B cell (primary cell): ENCODE measurements around the gene CYP2D6. TPM values are rescaled to one million over a fixed set of nuclear protein-coding genes. Genes with fewer than 3 reads are reported as not detected.

ENCODE experiments used
- ATAC-seq: fragments of 200-7000 bp; cut with Tn5 transposase; one replicate; pipeline ENCODE4 v1.10.0; 2021; ENCODE audit warnings: low read depth, mild to moderate bottlenecking, moderate number of reproducible peaks, moderate library complexity
- CTCF ChIA-PET: fragments of 350-600 bp; sonication (Branson Sonifier 250); formaldehyde crosslinking; loops from one replicate; lab custom pipeline; 2021; ENCODE audit warnings: antibody characterized with exemption, inconsistent platforms; lab: Charles Lee
- POLR2A ChIA-PET: fragments of 350-600 bp; sonication (Branson Sonifier 250); formaldehyde crosslinking; loops from one replicate; lab custom pipeline; 2021; ENCODE audit warnings: antibody characterized with exemption; lab: Charles Lee
- DNase-seq: peaks from one replicate; pipeline ENCODE4 v3.0.0; 2013
- H2AFZ ChIP-seq: 2 replicates; pipeline ENCODE4 v1.6.1; 2012; ENCODE audit warnings: mild to moderate bottlenecking, low read depth, low read length; ENCODE audit not compliant: insufficient read depth, poor library complexity, severe bottlenecking
- H3K27ac ChIP-seq, 2 donors: 1 replicate in 1 of 2; 2 replicates in 1 of 2; pipeline ENCODE4 v1.5.1; 2012 to 2013; ENCODE audit warnings: low read length in 2 of 2, mild to moderate bottlenecking in 2 of 2, moderate library complexity in 1 of 2
- H3K27me3 ChIP-seq, 4 experiments: fragments of 200-600 bp in 1 of 4; sonication (generic) in 1 of 4; replicated peaks in 1 of 4; 1 replicate in 2 of 4; 2 replicates in 2 of 4; pipeline versions ENCODE4 v1.6.1 to v1.7.0; 2013 to 2016; ENCODE audit warnings: low read length in 3 of 4, mild to moderate bottlenecking in 2 of 4, mixed read lengths in 1 of 4, moderate library complexity in 1 of 4; ENCODE audit not compliant: insufficient read depth in 4 of 4, control insufficient read depth in 3 of 4; ENCODE audit errors: control extremely low read depth in 1 of 4
- H3K36me3 ChIP-seq, 2 experiments: replicated peaks in 1 of 2; 1 replicate in 1 of 2; 2 replicates in 1 of 2; pipeline versions ENCODE4 v1.6.1 to v1.7.1; 2013; ENCODE audit warnings: low read length in 1 of 2; ENCODE audit not compliant: insufficient read depth in 2 of 2, control insufficient read depth in 1 of 2; ENCODE audit errors: control extremely low read depth in 1 of 2, extremely low read depth in 1 of 2
- H3K4me1 ChIP-seq, 2 donors: fragments of 200-600 bp in 1 of 2; sonication (generic) in 1 of 2; 1 replicate in 1 of 2; 2 replicates in 1 of 2; pipeline versions ENCODE4 v1.5.1 to v1.6.1; 2013 to 2017; ENCODE audit warnings: low read length in 2 of 2; ENCODE audit not compliant: control insufficient read depth in 2 of 2, insufficient read depth in 2 of 2
- H3K4me2 ChIP-seq: replicated peaks from 2 replicates; pipeline ENCODE3; 2012; ENCODE audit warnings: mild to moderate bottlenecking, low read depth, low read length; ENCODE audit not compliant: poor library complexity, severe bottlenecking
- H3K4me3 ChIP-seq, 5 experiments: fragments of 200-600 bp in 1 of 5; sonication (generic) in 1 of 5; 1 replicate in 3 of 5; 2 replicates in 2 of 5; pipeline versions ENCODE4 v1.5.1 to v1.7.0; 2011 to 2016; ENCODE audit warnings: low read length in 4 of 5, mild to moderate bottlenecking in 4 of 5, low read depth in 2 of 5, control low read depth in 1 of 5, moderate library complexity in 1 of 5; ENCODE audit not compliant: insufficient read depth in 1 of 5; ENCODE audit errors: control extremely low read depth in 1 of 5, extremely low read depth in 1 of 5
- H3K79me2 ChIP-seq: fragments of 200-600 bp; sonication (generic); one replicate; pipeline ENCODE4 v1.6.0; 2016; ENCODE audit warnings: low read length; ENCODE audit not compliant: control insufficient read depth, insufficient read depth
- H3K9ac ChIP-seq: fragments of 200-600 bp; sonication (generic); 2 replicates; pipeline ENCODE4 v1.6.1; 2017; ENCODE audit warnings: mild to moderate bottlenecking, low read length, moderate library complexity
- H3K9me3 ChIP-seq, 3 donors: one replicate each; pipeline versions ENCODE4 v1.6.1 to v1.7.1; 2013; ENCODE audit warnings: low read length in 2 of 3; ENCODE audit not compliant: control insufficient read depth in 2 of 3, insufficient read depth in 1 of 3; ENCODE audit errors: control extremely low read depth in 1 of 3
- H4K20me1 ChIP-seq: 2 replicates; pipeline ENCODE4 v1.6.0; 2012; ENCODE audit warnings: mild to moderate bottlenecking, low read length; ENCODE audit not compliant: insufficient read depth, control insufficient read depth, poor library complexity, severe bottlenecking
- H3K27ac Mint-ChIP-seq: one replicate; pipeline ENCODE4 v1.8.0; 2021; ENCODE audit warnings: mixed read lengths
- H3K27me3 Mint-ChIP-seq: one replicate; pipeline ENCODE4 v1.8.0; 2021; ENCODE audit warnings: mixed read lengths
- H3K4me1 Mint-ChIP-seq: one replicate; pipeline ENCODE4 v1.8.0; 2021; ENCODE audit warnings: mixed read lengths
- H3K4me3 Mint-ChIP-seq: one replicate; pipeline ENCODE4 v1.8.0; 2021; ENCODE audit warnings: mixed read lengths
- H3K9me3 Mint-ChIP-seq: one replicate; pipeline ENCODE4 v1.8.0; 2022; ENCODE audit warnings: mixed read lengths; ENCODE audit not compliant: insufficient read depth
- EZH2 ChIP-seq: IDR thresholded peaks from 2 replicates; pipeline ENCODE4 v1.6.1; 2012; ENCODE audit warnings: borderline replicate concordance, low read depth, mild to moderate bottlenecking, moderate library complexity, low read length; ENCODE audit not compliant: insufficient read depth, poor library complexity, severe bottlenecking
- WGBS: methylation state at CpG from one replicate; pipeline ENCODE4 v1.1.5; 2013; ENCODE audit warnings: missing lambda C conversion rate; ENCODE audit not compliant: insufficient coverage; 5-methylcytosine and 5-hydroxymethylcytosine counted together
- intact Hi-C: fragments of 100-400 bp; cut with micrococcal nuclease; formaldehyde crosslinking; loops from one replicate; pipeline ENCODE4 v1.10.0; 2022
- polyA plus RNA-seq: library from polyadenylated mRNA; depleted of rRNA; stranded (reverse); fragments of >200 nt; gene quantifications from 2 replicates; pipeline ENCODE4 v1.2.3, GENCODE V29; 2012
- total RNA-seq, 2 donors: library from RNA; stranded (reverse); fragments of 120-200 nt in 1 of 2; gene quantifications; 1 replicate in 1 of 2; 2 replicates in 1 of 2; pipeline versions ENCODE4 v1.2.3 to v1.2.4, GENCODE V29; 2013 to 2022
- TF ChIP-seq, protein P1 (sequence below): fragments of 200-600 bp; IDR thresholded peaks from one replicate; pipeline ENCODE4 v1.8.0; 2022; ENCODE audit warnings: antibody characterized with exemption, mild to moderate bottlenecking

Gene CYP2D6
- total and polyA plus RNA-seq, 2 donors (not counting 1 experiment from before 2014, with no cell fraction given) = 3.1 to 3.9 TPM

DNA sequence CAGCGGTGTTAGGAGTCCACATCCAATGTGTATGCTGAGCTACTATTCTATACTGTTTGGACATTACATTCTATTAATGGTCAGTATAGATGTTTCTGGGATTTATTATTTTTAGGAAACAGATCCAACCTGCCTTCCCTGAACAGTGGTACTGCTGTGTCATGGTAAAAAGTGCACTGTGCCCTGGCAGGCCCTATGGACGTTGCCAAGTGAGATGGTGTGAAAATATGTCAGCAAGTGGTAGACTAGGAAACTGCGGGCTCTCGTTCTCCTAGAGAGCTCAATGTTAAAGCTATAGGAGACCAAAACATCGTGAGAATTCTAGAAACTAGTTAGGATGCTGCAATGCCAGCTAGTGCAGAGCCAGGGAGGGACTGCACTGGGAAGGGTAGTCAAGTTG, 26.0 kb upstream of the CYP2D6 start:
- WGBS = 90% methylated on average over 4 of the region's 5 CpGs
- Mint-ChIP-seq H3K27ac (no peak overlapping the region), H3K27me3 (no peaks in the 10 kb centered on the region), H3K4me1 (peaks cover 2% of the 10 kb centered on the region), H3K4me3 (no peak overlapping the region), H3K9me3 (no peaks in the 10 kb centered on the region)
- Histone ChIP-seq H3K9me3 (no peaks in the 10 kb centered on the region), H3K36me3 (peaks cover 0 to 20% of the 10 kb centered on the region in 2 experiments), H2AFZ (no peak overlapping the region), H3K27ac (no peak overlapping the region), H3K4me2 (no peak overlapping the region), H4K20me1 (no peaks in the 10 kb centered on the region), H3K27me3 (no peaks in the 10 kb centered on the region), H3K4me1 (no peaks in the 10 kb centered on the region), H3K4me3 (no peak overlapping the region), H3K79me2 (no peaks in the 10 kb centered on the region), H3K9ac (no peak overlapping the region)
- intact Hi-C loops = no loop called here
- DNase-seq = no peak
- ChIA-PET CTCF (interaction anchor here (0.9 kb wide), 1 partner anchor 304 kb away, joined by 3 read pairs; no protein-coding TSS in a partner anchor), POLR2A (no interaction called here)
- ATAC-seq = no peak
- TF ChIP-seq, protein P1, sequence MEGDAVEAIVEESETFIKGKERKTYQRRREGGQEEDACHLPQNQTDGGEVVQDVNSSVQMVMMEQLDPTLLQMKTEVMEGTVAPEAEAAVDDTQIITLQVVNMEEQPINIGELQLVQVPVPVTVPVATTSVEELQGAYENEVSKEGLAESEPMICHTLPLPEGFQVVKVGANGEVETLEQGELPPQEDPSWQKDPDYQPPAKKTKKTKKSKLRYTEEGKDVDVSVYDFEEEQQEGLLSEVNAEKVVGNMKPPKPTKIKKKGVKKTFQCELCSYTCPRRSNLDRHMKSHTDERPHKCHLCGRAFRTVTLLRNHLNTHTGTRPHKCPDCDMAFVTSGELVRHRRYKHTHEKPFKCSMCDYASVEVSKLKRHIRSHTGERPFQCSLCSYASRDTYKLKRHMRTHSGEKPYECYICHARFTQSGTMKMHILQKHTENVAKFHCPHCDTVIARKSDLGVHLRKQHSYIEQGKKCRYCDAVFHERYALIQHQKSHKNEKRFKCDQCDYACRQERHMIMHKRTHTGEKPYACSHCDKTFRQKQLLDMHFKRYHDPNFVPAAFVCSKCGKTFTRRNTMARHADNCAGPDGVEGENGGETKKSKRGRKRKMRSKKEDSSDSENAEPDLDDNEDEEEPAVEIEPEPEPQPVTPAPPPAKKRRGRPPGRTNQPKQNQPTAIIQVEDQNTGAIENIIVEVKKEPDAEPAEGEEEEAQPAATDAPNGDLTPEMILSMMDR = no peak
- no peak for TF ChIP-seq EZH2

DNA sequence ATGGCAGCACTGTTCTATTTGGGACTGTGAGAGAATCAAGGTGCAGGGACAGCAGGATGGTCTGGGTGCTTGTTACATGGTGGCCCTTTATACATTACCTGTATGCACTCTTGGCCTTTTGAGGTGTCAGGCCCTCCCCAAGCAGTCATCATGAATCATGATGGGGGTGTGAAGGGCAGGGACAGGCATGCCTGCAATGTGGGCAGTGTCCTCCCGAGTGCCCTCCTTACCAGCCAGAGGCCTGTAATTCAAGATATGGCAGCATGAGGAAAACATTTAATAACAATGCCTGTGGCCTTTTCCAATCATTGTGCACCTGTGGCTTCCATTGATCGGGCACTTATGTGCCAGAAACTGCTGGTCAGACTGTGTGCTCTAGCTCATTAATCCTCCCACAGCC, 25.5 kb upstream of the CYP2D6 start:
- Histone ChIP-seq H3K27ac (no peak overlapping the region), H3K9me3 (no peaks in the 10 kb centered on the region), H3K79me2 (no peaks in the 10 kb centered on the region), H3K36me3 (peaks cover 0 to 16% of the 10 kb centered on the region in 2 experiments), H3K4me2 (no peak overlapping the region), H3K4me1 (no peaks in the 10 kb centered on the region), H3K4me3 (no peak overlapping the region), H2AFZ (no peak overlapping the region), H3K27me3 (no peaks in the 10 kb centered on the region), H3K9ac (no peak overlapping the region), H4K20me1 (no peaks in the 10 kb centered on the region)
- DNase-seq = no peak
- no peak overlapping the region for H3K4me3 Mint-ChIP-seq
- no peaks in the 10 kb centered on the region for H3K9me3 Mint-ChIP-seq
- intact Hi-C loops = no loop called here
- TF ChIP-seq, protein P1 = no peak
- TF ChIP-seq EZH2 = no peak
- ChIA-PET POLR2A (no interaction called here), CTCF (interaction anchor here (0.9 to 1.1 kb wide), 2 partner anchors 190 to 304 kb away, joined by 3 read pairs; no protein-coding TSS in a partner anchor)
- 91% methylated on average over 1 of the region's 2 CpGs for WGBS
- H3K27me3 Mint-ChIP-seq = no peaks in the 10 kb centered on the region
- H3K4me1 Mint-ChIP-seq = peaks cover 2% of the 10 kb centered on the region
- no peak overlapping the region for H3K27ac Mint-ChIP-seq
- no peak for ATAC-seq
